C4-2B (cell line): ENCODE results near the gene CD28.

Experiments
- ZFX ChIP-seq: fragments of 450-650 bp; IDR thresholded peaks from 2 replicates; pipeline ENCODE4 v1.6.1; 2017
- TF ChIP-seq, protein P1 (sequence below): fragments of 450-650 bp; conservative IDR thresholded peaks from 2 replicates; pipeline ENCODE4 v1.5.1; 2017; ENCODE audit warnings: mild to moderate bottlenecking

DNA sequence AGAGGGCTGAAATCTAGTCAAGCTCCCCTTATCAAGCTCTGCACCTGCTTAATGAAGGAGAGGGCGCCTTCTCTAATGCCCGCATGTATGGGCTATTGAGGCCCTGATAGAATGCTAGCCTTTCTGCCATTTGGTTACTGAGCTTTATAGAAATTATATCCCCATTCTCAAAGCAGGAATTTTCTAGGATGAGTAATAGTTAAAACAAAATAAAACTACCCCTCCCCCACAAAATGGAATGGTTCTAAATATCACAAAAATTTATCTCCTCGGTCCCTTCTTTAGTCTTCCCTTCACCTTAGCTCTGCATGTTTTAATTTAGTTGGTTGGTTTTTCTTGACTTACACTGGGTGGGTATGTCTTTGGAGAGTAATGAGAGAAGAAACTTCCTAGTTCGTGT, 37.7 kb downstream of the CD28 start:
- TF ChIP-seq, protein P1, sequence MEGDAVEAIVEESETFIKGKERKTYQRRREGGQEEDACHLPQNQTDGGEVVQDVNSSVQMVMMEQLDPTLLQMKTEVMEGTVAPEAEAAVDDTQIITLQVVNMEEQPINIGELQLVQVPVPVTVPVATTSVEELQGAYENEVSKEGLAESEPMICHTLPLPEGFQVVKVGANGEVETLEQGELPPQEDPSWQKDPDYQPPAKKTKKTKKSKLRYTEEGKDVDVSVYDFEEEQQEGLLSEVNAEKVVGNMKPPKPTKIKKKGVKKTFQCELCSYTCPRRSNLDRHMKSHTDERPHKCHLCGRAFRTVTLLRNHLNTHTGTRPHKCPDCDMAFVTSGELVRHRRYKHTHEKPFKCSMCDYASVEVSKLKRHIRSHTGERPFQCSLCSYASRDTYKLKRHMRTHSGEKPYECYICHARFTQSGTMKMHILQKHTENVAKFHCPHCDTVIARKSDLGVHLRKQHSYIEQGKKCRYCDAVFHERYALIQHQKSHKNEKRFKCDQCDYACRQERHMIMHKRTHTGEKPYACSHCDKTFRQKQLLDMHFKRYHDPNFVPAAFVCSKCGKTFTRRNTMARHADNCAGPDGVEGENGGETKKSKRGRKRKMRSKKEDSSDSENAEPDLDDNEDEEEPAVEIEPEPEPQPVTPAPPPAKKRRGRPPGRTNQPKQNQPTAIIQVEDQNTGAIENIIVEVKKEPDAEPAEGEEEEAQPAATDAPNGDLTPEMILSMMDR: no peak
- TF ChIP-seq ZFX: no peak
